ENCODE results near the gene SIK2.

Gene SIK2

DNA sequence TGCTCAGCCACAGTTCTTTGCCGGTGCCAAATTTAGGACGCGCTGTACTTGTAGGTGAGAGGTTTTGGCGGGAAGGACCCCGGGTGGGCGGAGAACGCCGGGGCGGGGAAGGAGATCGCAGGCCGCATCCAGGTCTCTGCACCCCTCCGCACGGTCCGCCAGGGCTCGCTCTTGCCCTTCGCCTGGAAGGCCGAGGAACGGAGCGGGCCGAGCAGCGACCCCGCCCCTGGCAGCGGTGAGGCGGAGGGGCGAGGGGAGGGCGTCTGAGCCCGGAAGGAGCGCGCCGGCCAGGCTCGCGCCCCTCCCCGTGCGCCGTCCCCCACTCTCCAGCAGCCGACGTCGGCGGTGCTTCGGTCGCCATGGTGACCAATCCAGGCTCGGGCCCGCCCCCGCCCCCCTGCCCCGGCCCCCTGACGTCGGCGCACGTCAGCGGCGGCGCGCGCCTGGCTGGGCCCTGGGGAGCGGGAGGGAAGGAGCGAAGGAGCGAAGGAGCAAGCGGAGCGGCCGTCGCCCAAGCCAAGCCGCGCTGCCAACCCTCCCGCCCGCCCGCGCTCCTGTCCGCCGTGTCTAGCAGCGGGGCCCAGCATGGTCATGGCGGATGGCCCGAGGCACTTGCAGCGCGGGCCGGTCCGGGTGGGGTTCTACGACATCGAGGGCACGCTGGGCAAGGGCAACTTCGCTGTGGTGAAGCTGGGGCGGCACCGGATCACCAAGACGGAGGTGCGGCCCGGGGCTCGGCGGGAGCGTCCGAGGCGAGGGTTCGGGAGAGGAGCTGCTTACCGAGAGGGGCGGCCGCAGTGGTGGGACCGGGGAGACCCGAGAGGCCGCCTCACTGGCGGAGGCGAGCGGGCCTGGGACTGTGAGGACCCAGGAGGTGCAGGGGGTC, at the start of gene SIK2:
TSS of gene SIK2 (plus strand) at position 471 of the 886 bp plus-strand sequence. CDS start at position 586, 115 bp downstream.
- DNase-seq = peak; percentile 88

DNA sequence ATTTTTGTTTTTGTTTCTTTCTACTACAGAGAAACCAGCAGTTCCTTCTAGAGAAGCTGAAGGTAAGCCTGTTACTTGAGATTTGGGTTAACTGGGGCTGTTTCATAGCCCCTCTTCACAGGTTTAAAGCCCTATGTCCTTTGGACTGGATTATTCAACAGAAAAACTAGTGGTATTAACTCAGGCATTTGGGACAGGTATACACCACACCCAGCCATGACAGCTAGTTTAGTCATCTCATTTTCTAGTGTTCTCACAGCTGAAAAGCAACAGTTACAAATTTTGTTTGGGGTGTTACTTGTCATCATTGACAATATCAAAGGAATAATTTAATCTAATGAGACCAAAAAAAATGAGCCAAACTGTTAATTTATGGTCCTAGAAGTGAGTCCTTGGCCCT, 47.7 kb upstream of the SIK2 start:
- no peak for DNase-seq

DNA sequence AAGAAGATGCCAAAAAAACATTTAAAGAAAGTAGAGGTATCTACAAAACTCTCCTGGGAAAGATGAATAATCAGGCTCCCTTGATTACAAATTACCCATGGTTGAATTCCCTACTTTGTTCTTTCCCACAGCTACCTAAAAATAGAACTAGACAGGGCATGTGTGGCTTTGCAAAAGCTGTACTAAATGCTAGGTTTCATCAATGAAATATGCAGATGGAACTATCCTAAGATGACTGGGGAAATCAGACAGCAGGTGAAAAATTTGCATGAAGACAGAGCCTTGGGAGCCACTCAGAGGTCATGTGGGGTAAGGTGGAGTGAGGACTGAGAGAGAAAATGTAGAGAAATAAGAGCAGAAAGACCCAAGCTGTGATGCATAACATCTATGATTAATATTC, 47.0 kb upstream of the SIK2 start:
- no peak for DNase-seq

GRCh38 chr11:111557425-111558111, 44.7 kb upstream of the SIK2 start:
- DNase-seq = peak; percentile 91

- no peak for DNase-seq
Observed at GRCh38 chr11:111559800-111560464, 42.3 kb upstream of the SIK2 start.

DNA sequence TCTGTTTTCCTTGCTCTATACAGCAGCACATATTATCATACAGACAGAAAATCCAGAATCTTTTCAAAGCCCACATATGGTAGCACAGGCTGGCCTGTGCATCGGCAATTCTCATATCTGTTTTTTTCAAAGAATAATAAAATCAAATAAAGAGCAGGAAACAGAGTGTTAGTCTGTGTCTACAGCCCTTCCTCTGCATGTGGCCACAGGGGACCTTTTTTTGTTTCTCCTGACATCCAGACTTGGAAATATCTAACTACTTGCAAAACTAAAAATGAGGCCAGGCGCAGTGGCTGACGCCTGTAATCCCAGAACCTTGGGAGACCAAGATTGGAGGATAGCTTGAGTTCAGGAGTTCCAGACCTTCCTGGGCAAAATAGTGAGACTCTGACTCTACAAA, 41.4 kb upstream of the SIK2 start:
- no peak for DNase-seq

DNA sequence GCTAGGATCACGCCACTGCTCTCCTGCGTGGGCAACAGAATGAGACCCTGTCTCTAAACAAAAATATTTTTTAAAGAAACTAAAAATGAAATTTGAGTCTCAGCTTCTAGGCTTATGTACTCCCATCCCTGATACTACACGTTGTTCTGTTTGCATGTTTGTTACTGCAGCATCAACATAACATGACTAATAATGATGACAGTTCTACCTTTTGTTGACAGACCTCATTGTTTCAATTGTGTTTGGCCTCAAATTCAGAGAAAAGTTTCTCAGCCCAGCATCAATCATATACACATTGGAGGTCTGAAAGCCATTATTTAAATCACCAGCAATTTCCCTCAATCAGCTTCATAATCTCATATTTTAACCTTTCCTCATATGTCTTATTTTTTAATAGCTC, 40.9 kb upstream of the SIK2 start:
- DNase-seq = no peak

DNA sequence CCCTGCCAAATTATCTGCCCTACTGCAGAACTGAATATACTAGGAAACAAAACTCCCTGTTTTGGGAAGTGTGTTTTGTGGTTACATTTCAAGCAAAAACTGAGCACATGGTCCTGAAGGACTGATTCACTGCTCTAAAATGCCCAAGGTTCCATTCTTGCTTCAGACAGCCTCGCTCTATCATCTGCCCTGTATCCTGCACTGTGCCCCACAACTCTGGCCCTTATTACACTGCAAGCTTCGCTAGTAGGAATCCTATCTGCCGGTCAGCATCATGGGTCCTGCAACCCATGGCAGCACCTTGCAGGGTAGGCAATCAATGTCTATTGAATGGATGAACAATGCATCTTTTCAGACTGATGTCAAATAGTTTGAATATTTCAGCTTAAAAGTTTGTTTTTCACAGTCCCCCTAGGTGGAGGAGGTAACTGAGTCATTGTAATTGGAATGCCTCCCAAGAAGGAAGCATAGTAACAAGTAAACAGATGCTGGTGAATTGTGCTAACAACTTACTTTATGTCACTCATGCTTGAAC, 40.4 kb upstream of the SIK2 start:
- peak; percentile 19 for DNase-seq

- DNase-seq = no peak
Observed at GRCh38 chr11:111562692-111563389, 39.4 kb upstream of the SIK2 start.

DNA sequence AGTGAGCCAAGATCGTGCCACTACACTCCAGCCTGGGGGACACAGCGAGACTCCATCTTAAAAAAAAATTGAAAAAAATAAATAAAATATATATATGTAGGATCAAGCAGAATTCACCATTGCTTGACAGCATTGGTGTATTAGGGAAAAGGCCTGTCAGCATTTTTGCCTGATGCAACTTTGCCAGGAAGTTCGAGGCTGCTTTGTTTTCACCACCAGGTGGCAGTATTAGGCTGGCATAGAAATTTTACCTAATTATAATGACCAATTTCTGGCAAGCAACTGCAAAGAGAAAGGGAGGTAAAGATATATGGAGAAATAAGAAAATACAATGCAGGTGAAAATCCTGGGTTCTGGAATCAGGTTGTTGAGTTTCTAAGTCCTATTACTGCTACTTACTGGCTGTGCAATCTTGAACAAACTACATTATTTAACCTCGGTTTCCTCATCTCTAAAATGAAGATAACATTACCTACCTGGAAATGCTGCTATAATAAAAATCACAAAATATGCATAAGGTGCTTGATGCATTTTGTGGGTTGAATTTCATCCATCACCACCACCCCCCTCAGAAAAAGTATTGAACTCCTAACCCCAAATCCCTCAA, 37.0 kb upstream of the SIK2 start:
- DNase-seq = peak; percentile 68

GRCh38 chr11:111566324-111566723, 35.9 kb upstream of the SIK2 start:
- no peak for DNase-seq

- DNase-seq = no peak
Observed at GRCh38 chr11:111569476-111569875, 32.8 kb upstream of the SIK2 start.

GRCh38 chr11:111570796-111571195, 31.5 kb upstream of the SIK2 start:
- no peak for DNase-seq

DNA sequence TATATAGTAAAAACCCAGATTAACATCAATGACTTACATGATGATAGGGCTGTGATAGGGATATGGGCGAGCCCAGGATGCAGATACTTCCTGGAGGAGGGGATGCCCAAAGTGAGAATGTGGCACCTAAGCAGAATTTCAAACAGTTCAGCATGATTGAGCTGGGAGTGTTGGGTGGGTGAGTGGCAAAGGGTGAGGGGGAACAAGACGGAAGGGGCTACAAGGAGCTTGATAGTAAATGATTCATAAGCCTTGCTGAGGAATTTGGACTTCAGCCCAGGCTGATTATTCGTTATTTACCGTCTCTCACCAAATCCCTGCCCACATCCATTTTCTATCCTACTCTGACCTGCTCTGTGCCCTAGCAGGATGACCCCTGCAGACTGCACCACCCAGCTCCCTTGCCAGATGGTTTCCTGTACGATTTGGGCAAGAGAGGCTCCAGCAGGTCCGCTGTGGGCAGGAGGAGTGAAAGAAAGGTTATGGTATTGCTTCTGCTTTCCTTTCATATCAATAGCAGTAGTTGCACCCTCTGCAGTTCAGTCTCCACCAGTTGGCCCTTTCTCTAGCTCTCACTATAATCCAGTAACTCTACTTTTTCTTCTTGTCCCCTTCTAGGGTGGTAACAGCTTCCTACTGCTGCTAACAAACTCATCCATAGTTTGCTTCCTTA, 30.3 kb upstream of the SIK2 start:
- DNase-seq = no peak

DNA sequence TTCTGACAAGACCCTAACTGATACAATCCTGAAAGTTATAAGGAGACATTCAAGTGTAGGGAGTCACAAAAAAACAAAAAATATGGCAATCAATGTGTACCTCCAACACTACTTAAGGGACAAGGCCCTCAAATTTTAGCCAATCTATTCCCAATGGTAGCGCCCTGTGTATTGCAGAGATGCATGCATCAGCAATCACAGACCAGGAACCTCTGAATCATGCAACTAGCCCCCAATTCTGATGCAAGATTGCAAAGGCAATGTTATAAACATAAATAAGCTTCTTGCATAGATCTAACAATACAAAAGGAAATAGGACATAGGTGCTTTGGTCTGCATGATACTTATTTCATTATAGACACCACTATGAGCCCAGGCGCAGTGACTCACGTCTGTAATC, 29.7 kb upstream of the SIK2 start:
- DNase-seq = no peak

DNA sequence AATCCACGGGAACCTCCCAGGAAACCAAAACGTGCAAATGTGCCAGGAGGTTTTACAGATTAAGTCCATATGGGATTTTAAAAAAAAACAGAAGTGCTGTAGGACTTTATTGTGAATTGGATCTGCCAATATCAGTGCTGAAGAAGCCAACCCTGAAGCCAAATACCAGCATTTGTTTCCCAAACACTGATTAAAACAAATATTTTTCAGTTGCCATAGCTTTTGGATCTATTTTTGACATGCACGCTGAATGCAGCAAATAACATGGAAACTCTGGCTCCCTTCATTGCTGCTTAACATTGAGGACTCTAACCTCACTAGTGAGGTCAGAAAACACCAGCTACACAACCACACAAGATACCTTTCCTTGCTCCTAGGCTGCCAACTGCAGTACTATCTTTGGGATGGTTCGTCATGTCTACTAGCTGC, 28.4 kb upstream of the SIK2 start:
- no peak for DNase-seq

DNA sequence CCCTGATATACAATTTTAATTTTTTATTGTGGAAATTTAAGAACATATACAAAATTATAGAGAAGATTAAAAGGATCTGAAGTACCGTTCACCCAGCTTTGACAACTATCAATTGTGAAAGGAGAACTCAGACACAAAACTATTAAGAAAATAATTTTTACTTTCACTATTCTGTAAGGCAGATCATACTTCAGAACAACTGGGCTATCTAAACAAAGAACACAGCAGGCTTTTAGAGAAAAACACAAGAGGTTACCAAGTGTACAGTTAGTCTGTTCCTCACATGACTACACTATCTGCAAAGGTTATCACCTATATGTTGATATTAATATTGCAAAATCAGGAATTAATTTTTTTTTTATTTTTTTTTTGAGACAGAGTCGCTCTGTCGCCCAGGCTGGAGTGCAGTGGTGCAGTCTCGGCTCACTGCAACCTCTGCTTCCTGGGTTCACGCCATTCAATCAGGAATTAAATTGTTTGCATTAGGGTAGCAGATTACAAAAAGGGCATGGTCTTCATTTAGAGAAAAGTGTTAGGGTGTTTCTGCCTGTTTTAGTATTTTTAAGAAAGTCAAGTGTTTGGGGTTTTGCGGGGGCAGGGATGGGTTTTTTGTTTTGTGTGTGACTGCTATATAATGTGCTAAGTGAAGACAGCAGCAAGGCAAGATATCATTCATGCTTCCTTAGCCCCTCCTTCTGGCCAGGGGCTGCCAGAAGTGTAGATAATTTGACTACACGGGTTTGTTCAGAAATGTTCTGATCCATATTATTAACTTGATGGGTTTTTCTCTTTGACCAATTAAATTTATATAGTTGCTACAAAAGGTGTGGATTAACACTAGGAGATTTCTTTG, 27.6 kb upstream of the SIK2 start:
- DNase-seq = no peak

DNA sequence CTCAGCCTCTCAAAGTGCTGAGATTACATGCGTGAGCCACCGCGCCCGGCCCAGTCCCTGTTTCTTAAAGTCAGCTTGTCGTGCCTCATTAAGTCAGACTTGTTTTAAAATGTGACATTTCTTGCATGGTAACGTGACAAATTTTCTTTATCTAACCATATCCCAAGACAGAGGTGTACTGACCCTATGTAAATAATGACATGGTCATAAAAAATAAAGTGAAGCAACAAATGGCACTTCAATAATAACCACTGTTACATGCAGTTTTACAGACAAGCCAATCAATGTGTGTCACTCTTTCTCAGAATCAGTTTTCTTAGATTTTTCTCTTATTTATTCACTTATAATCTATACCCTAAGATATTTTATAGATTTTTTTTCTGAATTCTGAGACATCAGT, 26.5 kb upstream of the SIK2 start:
- no peak for DNase-seq

DNA sequence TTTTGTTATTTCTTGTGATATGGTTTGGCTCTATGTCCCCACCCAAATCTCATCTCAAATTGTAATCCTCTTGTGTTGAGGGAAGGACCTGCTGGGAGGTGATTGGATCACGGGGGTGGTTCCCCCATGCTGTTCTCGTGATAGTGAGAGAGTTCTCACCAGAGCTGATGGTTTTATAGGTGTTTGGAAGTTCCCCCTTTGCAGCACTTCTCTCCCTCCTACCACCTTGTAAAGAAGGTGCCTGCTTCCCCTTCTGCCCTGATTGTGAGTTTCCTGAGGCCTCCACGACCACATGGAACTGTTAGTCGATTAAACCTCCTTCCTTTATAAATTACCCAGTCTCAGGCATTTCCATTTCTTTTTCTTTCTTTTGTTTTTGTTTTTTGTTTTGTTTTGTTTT, 24.4 kb upstream of the SIK2 start:
- no peak for DNase-seq

GRCh38 chr11:111581341-111581740, 20.9 kb upstream of the SIK2 start:
- DNase-seq = no peak

- no peak for DNase-seq
Observed at GRCh38 chr11:111582163-111582562, 20.1 kb upstream of the SIK2 start.

Measured in amniotic stem cell (primary cell).